SK-N-SH (cell line): Measurements from ENCODE around the gene SLC36A2. TPM values are rescaled to one million over a fixed set of nuclear protein-coding genes. Genes with fewer than 3 reads are reported as not detected.

Source experiments
- CTCF ChIA-PET: fragments of 300-600, 350-600 bp; formaldehyde crosslinking; extraction: SDS; loops from one replicate; lab custom pipeline; 2021; lab: Yijun Ruan, JAX
- POLR2A ChIA-PET: fragments of 350-600 bp; sonication (Branson Sonifier 250); formaldehyde crosslinking; extraction: SDS; loops from one replicate; lab custom pipeline; 2020; ENCODE audit warnings: antibody characterized with exemption, inconsistent platforms; lab: Yijun Ruan, JAX
- DNase-seq: peaks from one replicate; pipeline ENCODE4 v3.0.0; 2012
- H2AFZ ChIP-seq: fragments of 200-600 bp; sonication (generic); 2 replicates; pipeline ENCODE4 v1.8.1; 2016; ENCODE audit warnings: antibody characterized with exemption, mild to moderate bottlenecking, low read depth
- H3F3A ChIP-seq: fragments of 200-600 bp; sonication (generic); replicated peaks from 2 replicates; pipeline ENCODE3; 2016; ENCODE audit warnings: antibody characterized with exemption, mild to moderate bottlenecking; ENCODE audit not compliant: insufficient read depth
- H3K27ac ChIP-seq, 2 experiments: fragments of 200-500 bp in 1 of 2; fragments of 200-600 bp in 1 of 2; sonication (Bioruptor generic) in 1 of 2; sonication (generic), shearing (Covaris generic) in 1 of 2; 2 replicates each; pipeline versions ENCODE4 v1.5.1 to v1.6.1; 2014 to 2016; ENCODE audit warnings: low read depth in 2 of 2, inconsistent platforms in 1 of 2, low read length in 1 of 2, mild to moderate bottlenecking in 1 of 2, mixed read lengths in 1 of 2
- H3K27me3 ChIP-seq: fragments of 200-600 bp; sonication (generic), shearing (Covaris generic); 2 replicates; pipeline ENCODE4 v1.6.1; 2016; ENCODE audit warnings: mixed run types; ENCODE audit not compliant: insufficient read depth
- H3K36me3 ChIP-seq, 2 experiments: fragments of 200-500 bp in 1 of 2; fragments of 200-600 bp in 1 of 2; sonication (Bioruptor generic) in 1 of 2; sonication (generic) in 1 of 2; replicated peaks in 1 of 2; 2 replicates each; pipeline versions ENCODE3 to v1.5.1; 2014 to 2016; ENCODE audit warnings: low read length in 1 of 2, mild to moderate bottlenecking in 1 of 2; ENCODE audit not compliant: insufficient read depth in 2 of 2, control insufficient read depth in 1 of 2
- H3K4me1 ChIP-seq, 2 experiments: fragments of 200-500 bp in 1 of 2; fragments of 200-600 bp in 1 of 2; sonication (Bioruptor generic) in 1 of 2; sonication (generic), shearing (Covaris generic) in 1 of 2; 2 replicates each; pipeline versions ENCODE4 v1.5.1 to v1.6.1; 2014 to 2016; ENCODE audit warnings: low read depth in 1 of 2, low read length in 1 of 2, mixed run types in 1 of 2; ENCODE audit not compliant: insufficient read depth in 2 of 2, control insufficient read depth in 1 of 2
- H3K4me2 ChIP-seq: fragments of 200-600 bp; sonication (generic), shearing (Covaris generic); 2 replicates; pipeline ENCODE4 v1.6.1; 2017; ENCODE audit warnings: mixed run types
- H3K4me3 ChIP-seq, 2 experiments: fragments of 200-500 bp in 1 of 2; fragments of 200-600 bp in 1 of 2; sonication (Bioruptor generic) in 1 of 2; sonication (generic), shearing (Covaris generic) in 1 of 2; 2 replicates each; pipeline versions ENCODE4 v1.5.1 to v1.8.1; 2014 to 2016; ENCODE audit warnings: low read depth in 2 of 2, inconsistent platforms in 1 of 2, low read length in 1 of 2, mild to moderate bottlenecking in 1 of 2, mixed read lengths in 1 of 2, moderate library complexity in 1 of 2
- H3K79me2 ChIP-seq: fragments of 200-600 bp; sonication (generic); 2 replicates; pipeline ENCODE4 v1.8.1; 2017; ENCODE audit warnings: mild to moderate bottlenecking; ENCODE audit not compliant: insufficient read depth
- H3K9ac ChIP-seq: fragments of 200-600 bp; sonication (generic); 2 replicates; pipeline ENCODE4 v1.6.1; 2017; ENCODE audit warnings: mixed run types
- H3K9me2 ChIP-seq: fragments of 200-600 bp; sonication (generic); 2 replicates; pipeline ENCODE4 v1.6.1; 2017; ENCODE audit warnings: mixed run types
- H3K9me3 ChIP-seq: fragments of 200-600 bp; sonication (generic); 2 replicates; pipeline ENCODE4 v1.6.1; 2017; ENCODE audit warnings: mixed run types, mild to moderate bottlenecking, moderate library complexity
- H4K20me1 ChIP-seq: fragments of 200-600 bp; sonication (generic); 2 replicates; pipeline ENCODE4 v1.6.1; 2017; ENCODE audit warnings: mild to moderate bottlenecking, mixed run types; ENCODE audit not compliant: insufficient read depth
- CHD2 ChIP-seq: fragments of 150-350 bp; IDR thresholded peaks from 2 replicates; pipeline ENCODE4 v1.6.1; 2018; ENCODE audit warnings: low read length; ENCODE audit not compliant: partially characterized antibody
- CTCF ChIP-seq: fragments of 200-600 bp; sonication (generic); IDR thresholded peaks from 2 replicates; pipeline ENCODE4 v1.6.1; 2017; ENCODE audit warnings: antibody characterized with exemption, mild to moderate bottlenecking, moderate library complexity
- FOSL2 ChIP-seq: IDR thresholded peaks from 2 replicates; pipeline ENCODE4 v1.4.0; 2012; ENCODE audit warnings: low read depth, mild to moderate bottlenecking, moderate library complexity, borderline replicate concordance
- FOXJ3 ChIP-seq: sonication (generic); formaldehyde crosslinking; IDR thresholded peaks from 2 replicates; pipeline ENCODE4 v1.5.1; 2020; ENCODE audit warnings: mild to moderate bottlenecking, missing genetic modification reagents
- FOXM1 ChIP-seq: IDR thresholded peaks from 2 replicates; pipeline ENCODE4 v1.4.0; 2012; ENCODE audit warnings: low read depth, mild to moderate bottlenecking
- GATA2 ChIP-seq: sonication (generic); formaldehyde crosslinking; IDR thresholded peaks from 2 replicates; pipeline ENCODE4 v1.5.0; 2020; ENCODE audit warnings: mild to moderate bottlenecking, missing genetic modification reagents
- IRF3 ChIP-seq: fragments of 150-350 bp; IDR thresholded peaks from 2 replicates; pipeline ENCODE4 v1.6.1; 2016; ENCODE audit warnings: mild to moderate bottlenecking, low read depth, low read length
- MAX ChIP-seq: IDR thresholded peaks from 2 replicates; pipeline ENCODE4 v1.4.0; 2012; ENCODE audit warnings: low read depth
- MXI1 ChIP-seq: IDR thresholded peaks from 2 replicates; pipeline ENCODE4 v1.6.1; 2012; ENCODE audit warnings: mild to moderate bottlenecking, low read depth, low read length, improper control_type of control experiment
- NFIC ChIP-seq: IDR thresholded peaks from 2 replicates; pipeline ENCODE4 v1.4.0; 2012; ENCODE audit warnings: borderline replicate concordance
- RAD21 ChIP-seq: IDR thresholded peaks from 2 replicates; pipeline ENCODE4 v1.6.1; 2012; ENCODE audit warnings: mild to moderate bottlenecking, low read length
- RFX5 ChIP-seq: IDR thresholded peaks from 2 replicates; pipeline ENCODE4 v1.6.1; 2012; ENCODE audit warnings: mild to moderate bottlenecking, improper control_type of control experiment, low read length
- RXRA ChIP-seq: IDR thresholded peaks from 2 replicates; pipeline ENCODE4 v1.4.0; 2012; ENCODE audit warnings: low read depth, mild to moderate bottlenecking, borderline replicate concordance
- SIN3A ChIP-seq: IDR thresholded peaks from 2 replicates; pipeline ENCODE4 v1.6.1; 2012; ENCODE audit warnings: low read depth, mild to moderate bottlenecking, low read length, moderate library complexity, borderline replicate concordance
- SMC3 ChIP-seq: IDR thresholded peaks from 2 replicates; pipeline ENCODE4 v1.6.1; 2012; ENCODE audit warnings: low read depth, low read length, improper control_type of control experiment
- TAF1 ChIP-seq: IDR thresholded peaks from 2 replicates; pipeline ENCODE4 v1.6.1; 2012; ENCODE audit warnings: low read depth, mild to moderate bottlenecking, low read length, moderate library complexity, borderline replicate concordance
- TEAD4 ChIP-seq: IDR thresholded peaks from 2 replicates; pipeline ENCODE4 v1.4.0; 2012; ENCODE audit warnings: mild to moderate bottlenecking, borderline replicate concordance; ENCODE audit not compliant: insufficient read depth
- USF2 ChIP-seq: fragments of 150-350 bp; IDR thresholded peaks from 2 replicates; pipeline ENCODE4 v1.6.1; 2017; ENCODE audit warnings: antibody characterized with exemption, low read length, low read depth, borderline replicate concordance
- ZBTB33 ChIP-seq: IDR thresholded peaks from 2 replicates; pipeline ENCODE4 v1.4.0; 2012; ENCODE audit warnings: low read depth, borderline replicate concordance
- whole genome bisulfite sequencing: methylation state at CpG from one replicate; pipeline ENCODE4 v1.1.6; 2017; ENCODE audit warnings: low lambda C conversion rate; 5-methylcytosine and 5-hydroxymethylcytosine counted together
- polyA plus RNA-seq, 3 experiments: library from polyadenylated mRNA; depleted of rRNA; stranded (reverse); fragments of >200 nt; gene quantifications; 2 replicates each; pipeline ENCODE4 v1.2.3, GENCODE V29; 2012

Gene SLC36A2
- polyA plus RNA-seq (2012; rRNA removed), result not detected in 2 replicates
- polyA plus RNA-seq (2012; cell fraction: cytosol; rRNA removed), result not detected in 2 replicates
- polyA plus RNA-seq (2012; cell fraction: nucleus; rRNA removed), result not detected in 2 replicates

GRCh38 chr5:151347369-151347768, at the start of gene SLC36A2:
Gene SLC36A2 (minus strand): TSS chr5:151347559. CDS start chr5:151347460, 99 bp downstream.
- no peaks in the 10 kb centered on the region for H4K20me1 ChIP-seq
- H3K79me2 ChIP-seq, result no peaks in the 10 kb centered on the region
- H3K4me1 ChIP-seq, result no peaks in the 10 kb centered on the region
- TF ChIP-seq SIN3A, result no peak
- no peak for TF ChIP-seq RXRA
- TF ChIP-seq NFIC, result no peak
- TF ChIP-seq FOXJ3 (CRISPR knock-in tag), result no peak
- TF ChIP-seq GATA2, result no peak
- no peak for TF ChIP-seq USF2
- TF ChIP-seq FOSL2, result no peak
- TF ChIP-seq MXI1, result no peak
- TF ChIP-seq RAD21, result no peak
- no peak for TF ChIP-seq FOXM1
- TF ChIP-seq CTCF, result no peak
- TF ChIP-seq RFX5, result no peak
- no peak for TF ChIP-seq TEAD4
- TF ChIP-seq TAF1, result no peak
- TF ChIP-seq SMC3, result no peak
- no peak within 1 kb of the TSS for H2AFZ ChIP-seq
- ChIA-PET POLR2A (no interaction called here), CTCF (interaction anchor here (0.7 to 1.5 kb wide), 4 partner anchors 13 to 305 kb away, joined by 3 to 6 read pairs (median 3); partner anchors contain the start of gene SLC36A1)
- DNase-seq, result no peak
- H3K4me3 ChIP-seq, result no peak within 1 kb of the TSS
- no peak within 1 kb of the TSS for H3K9ac ChIP-seq
- no peaks in the 10 kb centered on the region for H3K36me3 ChIP-seq
- no peaks in the 10 kb centered on the region for H3K9me2 ChIP-seq
- no peak within 1 kb of the TSS for H3K27ac ChIP-seq
- H3K9me3 ChIP-seq, result no peaks in the 10 kb centered on the region
- no peaks in the 10 kb centered on the region; the same call in 1 of the 2 replicates for H3K27me3 ChIP-seq
- no peaks in the 10 kb centered on the region for H3F3A ChIP-seq
- no peak within 1 kb of the TSS for H3K4me2 ChIP-seq
- 23% methylated on average over 8 of the region's 8 CpGs for WGBS

GRCh38 chr5:151388960-151389359, 41.6 kb upstream of the SLC36A2 start:
- 46% methylated on average over 2 of the region's 2 CpGs for WGBS

More at GRCh38 chr5:151388960-151389359, 41.6 kb upstream of the SLC36A2 start:
- no peak overlapping the region for H3K4me3 ChIP-seq
- no peak for TF ChIP-seq ZBTB33
- TF ChIP-seq CHD2, result no peak
- no peak for TF ChIP-seq RXRA
- TF ChIP-seq IRF3, result no peak
- TF ChIP-seq NFIC, result no peak
- no peak for TF ChIP-seq MAX
- TF ChIP-seq, all 33 proteins: peak for 0
- no peaks in the 10 kb centered on the region for H3K27me3 ChIP-seq
- no peaks in the 10 kb centered on the region for H3K9me2 ChIP-seq
- no peak overlapping the region for H2AFZ ChIP-seq
- no peak overlapping the region for H3K9ac ChIP-seq
- H4K20me1 ChIP-seq, result no peaks in the 10 kb centered on the region
- ChIA-PET CTCF (no interaction called here), POLR2A (no interaction called here)
- no peaks in the 10 kb centered on the region for H3F3A ChIP-seq
- no peaks in the 10 kb centered on the region for H3K36me3 ChIP-seq
- no peak overlapping the region for H3K4me2 ChIP-seq
- H3K4me1 ChIP-seq, result no peaks in the 10 kb centered on the region
- no peak for DNase-seq
- H3K9me3 ChIP-seq, result no peaks in the 10 kb centered on the region
- no peak overlapping the region for H3K27ac ChIP-seq
- no peaks in the 10 kb centered on the region for H3K79me2 ChIP-seq
